ENCODE measurements around the gene BBS10.
"Not testable (repeated sequence)": the region's sequence is repeated elsewhere in the genome, so short reads cannot be mapped to it uniquely, and the experiment has no call there.

BBS10 gene

GRCh38 chr12:76348079-76348901 is at the start of gene BBS10:
TSS of gene BBS10 (minus strand) at chr12:76348415. CDS start at chr12:76348358, 57 bp downstream.
- peak; percentile 89 for DNase-seq

GRCh38 chr12:76391461-76391860 is 43.2 kb upstream of the BBS10 start:
- DNase-seq, result no peak

- DNase-seq, result no peak
These were observed 39.4 kb upstream of the BBS10 start for GRCh38 chr12:76387614-76388013.

DNA sequence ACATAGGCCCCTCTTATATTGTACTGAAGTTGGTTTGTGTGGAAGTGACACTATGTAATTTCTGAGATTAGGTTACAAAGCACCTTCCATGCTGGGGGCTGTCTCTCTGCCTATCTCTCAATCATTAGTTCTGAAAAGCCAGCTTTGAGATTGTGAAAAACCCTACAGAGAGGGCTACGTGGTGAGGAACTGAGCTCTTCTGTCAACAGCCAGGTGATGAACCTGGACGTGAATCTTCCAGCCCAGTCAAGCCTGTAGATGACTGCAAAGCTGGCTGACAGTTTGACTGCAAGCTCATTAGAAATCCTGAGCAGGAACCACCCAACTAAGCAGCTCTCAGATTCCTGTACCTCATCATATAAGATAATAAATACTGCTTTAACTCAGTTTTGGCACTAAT is 36.3 kb upstream of the BBS10 start:
- DNase-seq, result no peak

DNA sequence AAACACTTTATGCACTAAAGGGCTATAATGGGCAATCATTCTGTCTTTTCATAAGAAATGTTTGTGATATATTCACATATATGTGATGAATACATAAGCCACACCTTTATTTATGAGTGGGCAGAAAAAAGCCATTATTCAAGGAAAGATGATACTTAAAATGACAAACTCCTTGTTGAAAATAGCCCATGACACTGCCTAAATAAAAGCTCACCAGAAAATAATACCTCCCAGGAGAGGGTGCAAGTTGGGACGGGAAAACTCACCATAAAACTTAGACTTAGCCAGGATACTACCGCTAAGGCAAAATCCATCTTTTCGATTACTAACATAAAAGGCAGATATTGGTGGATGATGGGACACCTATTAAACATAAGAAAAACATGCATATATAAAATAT is 35.8 kb upstream of the BBS10 start:
- no peak for DNase-seq

DNA sequence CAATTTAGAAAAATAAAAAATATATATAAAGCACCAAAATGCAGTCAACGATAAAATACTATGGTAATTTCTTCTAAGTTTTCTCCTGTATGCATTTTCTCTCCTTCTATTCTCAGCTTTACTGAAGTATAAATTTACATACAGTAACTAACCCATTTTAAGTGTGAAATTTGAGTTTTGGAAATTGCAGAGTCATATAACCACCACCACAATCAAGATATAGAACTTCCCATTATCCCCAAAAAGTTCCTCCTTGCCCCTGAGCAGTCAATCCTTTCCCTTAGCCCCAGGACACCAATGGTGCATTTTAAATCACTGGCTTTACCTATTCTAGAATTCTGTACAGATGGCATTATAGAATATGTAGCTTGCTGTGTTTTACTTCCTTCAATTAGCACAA is 31.0 kb upstream of the BBS10 start:
- DNase-seq, result no peak

DNA sequence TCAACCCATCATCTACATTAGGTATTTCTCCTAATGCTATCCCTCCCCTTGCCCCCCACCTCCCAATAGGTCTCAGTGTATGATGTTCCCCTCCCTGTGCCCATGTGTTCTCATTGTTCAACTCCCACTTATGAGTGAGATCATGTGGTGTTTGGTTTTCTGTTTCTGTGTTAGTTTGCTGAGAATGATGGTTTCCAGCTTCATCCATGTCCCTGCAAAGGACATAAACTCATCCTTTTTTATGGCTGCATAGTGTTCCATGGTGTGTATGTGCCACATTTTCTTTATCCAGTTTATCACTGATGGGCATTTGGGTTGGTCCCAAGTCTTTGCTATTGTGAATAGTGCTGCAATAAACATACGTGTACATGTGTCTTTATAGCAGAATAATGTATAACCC is 28.7 kb upstream of the BBS10 start:
- not testable (repeated sequence) for DNase-seq

DNA sequence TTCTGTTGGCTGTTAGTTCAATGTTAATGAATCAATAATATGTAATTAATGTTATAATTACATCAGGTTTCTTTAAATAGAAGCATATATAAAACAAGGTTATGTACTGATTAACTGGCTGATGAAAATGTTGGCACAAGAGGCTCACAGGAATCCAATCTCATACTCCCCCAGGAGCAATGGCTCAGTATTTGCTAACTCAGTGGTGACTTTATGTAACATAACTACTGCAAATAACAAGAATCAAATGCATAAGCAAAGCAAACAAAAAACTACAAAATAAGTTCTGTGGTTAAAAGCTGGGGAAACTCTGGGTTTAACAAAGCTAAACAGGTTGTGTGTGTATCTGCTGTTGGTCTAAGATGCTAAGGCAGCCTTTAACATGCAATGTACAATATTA is 27.7 kb upstream of the BBS10 start:
- no peak for DNase-seq

DNA sequence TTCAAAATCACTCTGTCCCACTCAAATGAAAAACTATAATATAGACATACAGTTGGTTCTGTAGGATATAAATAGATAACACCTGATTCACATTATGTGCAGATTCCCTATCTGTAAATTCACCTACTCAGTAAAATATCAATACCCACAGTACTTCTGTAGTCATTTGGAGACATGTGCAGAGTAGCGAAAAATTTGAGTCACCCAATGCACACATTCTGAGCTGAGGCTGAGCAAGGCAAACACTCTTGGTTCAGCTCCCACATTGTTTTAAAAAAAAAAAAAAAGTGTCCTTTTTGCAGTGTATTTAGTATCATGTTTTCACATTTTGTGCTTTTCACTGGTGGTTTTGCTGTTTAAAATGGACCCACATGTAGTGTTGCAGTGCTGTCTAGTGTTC is 27.3 kb upstream of the BBS10 start:
- DNase-seq, result no peak

DNA sequence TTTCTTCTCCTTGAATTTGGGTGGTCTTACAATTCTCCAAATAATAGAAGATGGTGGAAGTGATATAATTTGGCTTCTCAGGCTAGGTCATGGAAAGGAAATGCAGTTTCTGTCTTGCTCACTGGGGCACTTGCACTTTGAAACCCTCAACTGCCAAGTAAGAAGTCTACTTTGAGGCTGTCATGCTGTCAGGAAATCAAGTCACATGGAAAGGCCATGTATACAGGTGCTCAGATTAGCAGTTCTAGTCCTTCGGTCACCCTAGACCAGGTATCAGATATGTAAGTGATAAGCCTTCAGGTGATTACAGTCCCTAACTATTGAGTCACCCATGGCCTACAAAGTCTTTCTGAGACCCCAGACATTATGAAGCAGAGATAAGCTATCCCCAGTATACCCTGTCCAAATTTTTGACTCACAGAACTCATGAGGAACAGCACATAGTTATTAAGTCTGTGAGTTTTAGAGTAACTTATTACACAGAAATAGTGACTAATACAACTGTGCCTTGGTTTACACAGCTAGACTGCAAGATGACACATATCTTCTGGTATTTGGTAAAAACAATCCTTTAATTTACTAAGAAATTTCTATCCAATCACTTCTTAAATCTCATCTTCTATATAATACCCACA is 26.3 kb upstream of the BBS10 start:
- no peak for DNase-seq

DNA sequence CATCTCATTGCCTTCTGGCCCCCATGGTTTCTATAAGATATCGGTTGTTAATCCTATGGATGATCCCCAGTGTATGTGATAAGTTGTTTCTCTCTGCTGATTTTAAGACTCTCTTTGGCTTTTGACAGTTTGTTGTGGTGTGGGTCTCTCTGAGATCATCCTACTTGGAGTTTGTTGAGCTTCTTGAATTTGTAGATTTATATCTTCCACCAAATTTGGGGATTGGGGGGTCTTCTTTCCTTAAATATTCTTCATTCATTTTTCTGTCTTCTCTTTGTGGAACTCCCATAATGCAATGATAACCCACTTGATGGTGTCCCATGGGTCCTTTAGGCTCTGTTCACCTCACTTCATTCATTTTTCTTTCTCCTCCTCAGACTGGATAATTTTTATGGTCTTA is 20.0 kb upstream of the BBS10 start:
- no peak for DNase-seq

GRCh38 chr12:76366163-76366562 is 17.9 kb upstream of the BBS10 start:
- DNase-seq, result no peak

DNA sequence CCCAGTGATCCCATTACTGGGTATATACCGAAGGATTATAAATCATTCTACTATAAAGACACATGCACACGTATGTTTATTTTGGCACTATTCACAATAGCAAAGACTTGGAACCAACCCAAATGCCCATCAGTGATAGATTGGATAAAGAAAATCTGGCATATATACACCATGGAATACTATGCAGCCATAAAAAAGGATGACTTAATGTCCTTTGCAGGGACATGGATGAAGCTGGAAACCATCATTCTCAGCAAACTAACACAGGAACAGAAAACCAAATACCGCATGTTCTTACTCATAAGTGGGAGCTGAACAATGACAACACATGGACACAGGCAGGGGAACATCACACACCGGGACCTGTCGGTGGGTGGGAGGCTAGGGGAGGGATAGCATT is 15.9 kb upstream of the BBS10 start:
- not testable (repeated sequence) for DNase-seq

GRCh38 chr12:76360316-76360715 is 12.1 kb upstream of the BBS10 start:
- no peak for DNase-seq

- no peak for DNase-seq
These were observed 7.9 kb upstream of the BBS10 start for GRCh38 chr12:76356071-76356470.

DNA sequence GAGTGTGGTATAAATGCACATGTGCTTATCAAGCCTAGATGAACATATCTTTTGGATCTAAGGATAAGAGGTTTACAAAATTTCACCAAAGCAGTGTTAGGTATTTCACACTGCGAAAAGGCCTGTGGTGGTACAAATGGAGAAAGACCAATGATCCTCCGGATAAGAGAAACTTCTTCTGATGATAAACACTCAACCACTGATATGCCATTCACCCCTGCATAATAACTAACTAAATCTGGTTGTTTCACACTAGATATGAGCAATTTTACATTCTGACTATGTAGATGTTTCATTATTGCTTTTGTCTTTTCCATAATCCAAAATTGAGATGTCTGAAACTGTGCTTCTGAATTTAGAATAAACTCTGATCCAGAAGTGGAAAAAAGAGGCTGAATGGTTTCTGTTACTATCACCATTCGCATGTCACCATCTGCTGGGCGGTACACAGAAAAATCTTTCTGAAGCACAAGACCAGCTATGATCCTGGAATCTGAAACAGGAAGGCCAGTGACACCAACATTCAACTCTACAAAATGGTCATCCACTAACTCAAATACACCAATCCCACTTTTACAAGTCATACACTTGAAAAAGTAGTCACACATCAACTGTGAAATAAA is 1.3 kb downstream of the BBS10 start:
- DNase-seq, result peak; percentile 36

- DNase-seq, result no peak
These were observed 2.0 kb downstream of the BBS10 start for GRCh38 chr12:76346236-76346635.

- DNase-seq, result no peak
These were observed 2.6 kb downstream of the BBS10 start for GRCh38 chr12:76345569-76345968.

DNA sequence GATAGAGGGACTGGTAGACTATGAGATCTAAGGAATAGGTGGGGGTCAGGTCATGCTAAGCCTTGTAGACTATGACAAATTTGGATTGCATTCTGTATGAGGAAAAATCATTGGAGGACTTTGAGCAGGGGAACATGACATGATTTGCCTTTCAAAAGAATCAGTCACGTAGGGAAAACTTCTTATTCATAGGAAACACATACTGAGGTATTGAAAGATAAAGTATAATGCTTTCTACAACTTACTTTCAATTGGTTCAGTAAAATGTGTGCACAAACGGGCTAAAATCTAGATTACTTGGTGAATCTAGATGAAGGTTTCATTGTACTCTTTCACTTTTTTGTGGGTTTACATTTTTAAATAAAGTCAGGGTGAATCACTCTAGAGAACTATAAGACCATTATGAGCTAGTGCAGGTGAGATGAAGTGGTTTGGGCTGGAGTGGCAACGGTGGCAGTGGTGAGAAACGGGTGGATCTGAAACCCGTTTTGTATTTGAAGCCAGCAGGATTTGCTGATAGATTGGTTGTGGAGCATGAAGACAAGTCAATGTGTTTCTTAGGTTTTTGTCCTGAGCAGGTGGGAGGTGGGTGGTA is 6.7 kb downstream of the BBS10 start:
- peak; percentile 26 for DNase-seq

DNA sequence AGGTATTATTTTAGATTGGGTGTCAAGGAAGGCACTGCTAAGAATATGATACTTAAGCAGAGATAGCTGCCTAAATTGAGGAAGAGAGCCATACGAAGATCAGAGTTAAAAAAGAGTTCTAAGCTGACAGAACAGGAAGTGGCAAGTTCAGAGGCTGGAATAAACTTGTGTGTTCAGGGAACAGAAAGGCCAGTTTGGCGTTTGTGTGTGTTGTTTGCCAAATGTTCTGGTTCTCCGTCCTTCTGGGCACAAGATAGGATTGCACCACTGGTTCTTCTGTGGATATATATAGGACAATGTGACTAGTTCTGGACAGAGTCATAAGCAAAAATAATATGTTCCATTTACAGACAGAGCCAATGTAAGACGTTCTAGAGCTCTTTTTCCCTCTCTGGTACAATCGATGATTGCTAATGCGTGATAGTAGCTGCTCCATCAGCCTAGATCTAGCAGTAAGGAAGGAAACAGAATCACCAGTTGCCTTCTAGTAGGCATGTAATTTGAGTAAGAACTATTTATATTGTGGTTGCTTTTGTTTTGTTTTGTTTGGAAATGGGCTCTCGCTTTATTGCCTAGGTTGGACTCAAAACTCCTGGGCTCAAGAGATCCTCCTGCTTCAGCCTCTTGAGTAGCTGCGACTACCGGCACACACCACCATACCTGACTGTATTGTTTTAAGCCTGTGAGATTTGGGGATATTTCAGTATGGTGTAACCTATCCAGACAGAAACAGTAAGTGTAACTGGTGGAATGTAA is 7.4 kb downstream of the BBS10 start:
- DNase-seq, result no peak

DNA sequence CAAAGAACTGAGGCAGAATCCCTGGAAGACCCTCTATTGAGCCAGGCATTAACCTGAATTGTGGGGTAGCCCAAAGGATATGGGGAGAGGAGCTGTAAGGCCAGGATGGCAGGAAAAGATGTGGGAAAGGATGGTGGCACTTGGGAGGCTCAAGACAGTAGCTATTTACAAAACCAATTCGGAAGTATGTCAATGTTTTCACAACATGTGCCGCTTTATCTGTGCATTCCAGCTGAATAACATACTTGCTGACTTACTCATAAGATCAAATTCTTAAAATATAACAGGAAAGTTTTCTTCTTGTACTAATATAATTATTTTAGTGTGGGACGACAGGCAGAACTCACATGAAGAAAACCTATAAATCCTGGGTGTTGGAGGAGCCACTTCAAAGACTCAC is 10.6 kb downstream of the BBS10 start:
- DNase-seq, result no peak

GRCh38 chr12:76332606-76333005 is 15.6 kb downstream of the BBS10 start:
- no peak for DNase-seq

GRCh38 chr12:76329606-76330005 is 18.6 kb downstream of the BBS10 start:
- no peak for DNase-seq
